ENCODE data around the gene ACVRL1.

- TF ChIP-seq, protein P1, sequence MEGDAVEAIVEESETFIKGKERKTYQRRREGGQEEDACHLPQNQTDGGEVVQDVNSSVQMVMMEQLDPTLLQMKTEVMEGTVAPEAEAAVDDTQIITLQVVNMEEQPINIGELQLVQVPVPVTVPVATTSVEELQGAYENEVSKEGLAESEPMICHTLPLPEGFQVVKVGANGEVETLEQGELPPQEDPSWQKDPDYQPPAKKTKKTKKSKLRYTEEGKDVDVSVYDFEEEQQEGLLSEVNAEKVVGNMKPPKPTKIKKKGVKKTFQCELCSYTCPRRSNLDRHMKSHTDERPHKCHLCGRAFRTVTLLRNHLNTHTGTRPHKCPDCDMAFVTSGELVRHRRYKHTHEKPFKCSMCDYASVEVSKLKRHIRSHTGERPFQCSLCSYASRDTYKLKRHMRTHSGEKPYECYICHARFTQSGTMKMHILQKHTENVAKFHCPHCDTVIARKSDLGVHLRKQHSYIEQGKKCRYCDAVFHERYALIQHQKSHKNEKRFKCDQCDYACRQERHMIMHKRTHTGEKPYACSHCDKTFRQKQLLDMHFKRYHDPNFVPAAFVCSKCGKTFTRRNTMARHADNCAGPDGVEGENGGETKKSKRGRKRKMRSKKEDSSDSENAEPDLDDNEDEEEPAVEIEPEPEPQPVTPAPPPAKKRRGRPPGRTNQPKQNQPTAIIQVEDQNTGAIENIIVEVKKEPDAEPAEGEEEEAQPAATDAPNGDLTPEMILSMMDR (IDR thresholded peaks at IDR 0.05) = no peak; the same call in 1 of the 2 replicates
- TF ChIP-seq POLR2AphosphoS5 (IDR thresholded peaks at IDR 0.05; ENCODE audit: low read depth, low read length) (no peak), SIN3A (IDR thresholded peaks at IDR 0.05; ENCODE audit: borderline replicate concordance, insufficient read depth, low read depth, low read length) (no peak)
- TF ChIP-seq, protein P2, sequence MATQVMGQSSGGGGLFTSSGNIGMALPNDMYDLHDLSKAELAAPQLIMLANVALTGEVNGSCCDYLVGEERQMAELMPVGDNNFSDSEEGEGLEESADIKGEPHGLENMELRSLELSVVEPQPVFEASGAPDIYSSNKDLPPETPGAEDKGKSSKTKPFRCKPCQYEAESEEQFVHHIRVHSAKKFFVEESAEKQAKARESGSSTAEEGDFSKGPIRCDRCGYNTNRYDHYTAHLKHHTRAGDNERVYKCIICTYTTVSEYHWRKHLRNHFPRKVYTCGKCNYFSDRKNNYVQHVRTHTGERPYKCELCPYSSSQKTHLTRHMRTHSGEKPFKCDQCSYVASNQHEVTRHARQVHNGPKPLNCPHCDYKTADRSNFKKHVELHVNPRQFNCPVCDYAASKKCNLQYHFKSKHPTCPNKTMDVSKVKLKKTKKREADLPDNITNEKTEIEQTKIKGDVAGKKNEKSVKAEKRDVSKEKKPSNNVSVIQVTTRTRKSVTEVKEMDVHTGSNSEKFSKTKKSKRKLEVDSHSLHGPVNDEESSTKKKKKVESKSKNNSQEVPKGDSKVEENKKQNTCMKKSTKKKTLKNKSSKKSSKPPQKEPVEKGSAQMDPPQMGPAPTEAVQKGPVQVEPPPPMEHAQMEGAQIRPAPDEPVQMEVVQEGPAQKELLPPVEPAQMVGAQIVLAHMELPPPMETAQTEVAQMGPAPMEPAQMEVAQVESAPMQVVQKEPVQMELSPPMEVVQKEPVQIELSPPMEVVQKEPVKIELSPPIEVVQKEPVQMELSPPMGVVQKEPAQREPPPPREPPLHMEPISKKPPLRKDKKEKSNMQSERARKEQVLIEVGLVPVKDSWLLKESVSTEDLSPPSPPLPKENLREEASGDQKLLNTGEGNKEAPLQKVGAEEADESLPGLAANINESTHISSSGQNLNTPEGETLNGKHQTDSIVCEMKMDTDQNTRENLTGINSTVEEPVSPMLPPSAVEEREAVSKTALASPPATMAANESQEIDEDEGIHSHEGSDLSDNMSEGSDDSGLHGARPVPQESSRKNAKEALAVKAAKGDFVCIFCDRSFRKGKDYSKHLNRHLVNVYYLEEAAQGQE (IDR thresholded peaks at IDR 0.05; ENCODE audit: insufficient read depth in 1 of 2, low read depth in 2 of 2, low read length in 1 of 2) = no peak
Observed at GRCh38 chr12:51889216-51890132, 17.8 kb upstream of the ACVRL1 start.

Data from Panc1 (cell line).